NCI-H345 treated with DMSO at 0.1 percent for 48 hours (cell line): ENCODE results near the gene CDKAL1.
"Not testable (repeated sequence)": the region's sequence is repeated elsewhere in the genome, so short reads cannot be mapped to it uniquely, and the experiment has no call there.

ENCODE experiments used
- DNase-seq: peaks from one replicate; lab custom pipeline; 2025; ENCODE audit not compliant: unreplicated experiment; lab: John Stamatoyannopoulos, UW

CDKAL1 gene

DNA sequence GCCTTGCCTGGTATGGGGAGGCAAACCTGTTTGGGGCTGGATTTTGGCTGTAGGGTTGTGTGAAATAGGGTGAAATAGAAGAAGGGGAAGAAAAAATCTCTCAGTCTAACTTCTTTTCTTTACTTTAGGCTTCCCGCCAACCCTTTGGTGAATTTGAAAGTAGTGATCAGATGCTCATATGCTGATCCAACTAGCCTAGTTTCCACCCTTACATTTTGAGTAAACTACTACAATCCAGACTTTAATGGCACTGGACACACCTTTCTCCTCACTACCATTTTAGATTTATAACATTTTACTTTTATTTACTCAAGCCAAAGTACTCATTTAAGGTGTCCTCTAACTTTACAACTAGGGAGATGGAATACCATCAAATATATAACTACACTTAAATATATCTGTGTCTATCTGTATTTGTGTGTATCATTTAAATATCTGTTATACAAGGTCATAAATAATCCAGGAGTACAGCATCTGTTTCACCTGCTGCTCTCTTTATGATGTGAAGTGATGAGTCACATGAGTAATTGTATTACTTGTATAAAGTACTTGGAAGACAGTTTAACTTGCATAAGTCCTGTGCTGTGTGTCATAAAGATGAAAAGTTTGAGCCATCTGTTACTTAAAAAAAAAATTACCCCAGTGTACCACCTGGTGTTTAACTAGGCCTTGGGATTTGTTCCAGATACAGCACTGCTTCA is 172.1 kb downstream of the CDKAL1 start:
- DNase-seq, result peak; percentile 89

DNA sequence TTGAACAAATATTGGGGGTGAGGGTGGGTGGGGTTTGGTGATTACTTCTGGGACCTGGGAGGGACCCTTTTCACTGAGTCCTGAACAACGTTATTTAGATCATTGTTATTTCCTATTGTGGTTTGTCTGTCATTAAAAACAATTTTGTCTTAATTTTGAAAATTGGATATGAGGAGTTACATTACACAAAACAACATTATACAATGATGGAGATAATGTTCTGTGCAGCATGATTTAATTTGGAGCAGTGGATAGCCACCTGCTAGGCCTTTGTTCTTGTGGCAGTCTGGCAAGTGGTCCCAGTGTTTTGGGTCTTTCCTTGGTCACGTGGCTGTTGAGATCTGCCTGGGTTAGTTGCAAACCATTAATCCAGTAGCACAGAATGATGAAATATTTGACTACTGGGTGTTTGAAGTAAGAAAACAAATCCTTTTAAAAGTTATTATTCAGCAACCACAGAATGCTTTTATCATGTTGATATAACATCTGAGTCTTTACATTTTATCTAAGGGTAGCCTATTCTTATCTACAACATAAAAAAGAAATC is 172.8 kb downstream of the CDKAL1 start:
- DNase-seq, result peak; percentile 89

DNA sequence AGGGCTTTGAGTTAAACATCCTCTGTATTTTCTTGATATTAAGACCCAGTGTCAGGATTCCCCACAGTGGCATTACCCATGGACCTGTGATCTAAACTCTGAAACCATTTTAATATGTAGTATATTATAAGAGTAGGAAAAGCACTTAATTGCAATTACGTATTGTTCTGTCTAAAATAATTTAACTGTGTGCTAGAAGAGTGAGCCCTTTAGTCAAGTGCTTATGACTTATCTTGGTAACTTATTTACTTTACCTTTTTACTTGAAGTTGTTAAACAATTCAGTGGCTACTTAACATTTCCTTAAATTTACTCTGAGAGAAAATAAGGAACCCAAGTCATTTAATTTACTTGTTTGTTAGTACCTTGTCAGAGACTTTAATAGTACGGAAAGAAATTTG is 173.6 kb downstream of the CDKAL1 start:
- DNase-seq, result no peak

DNA sequence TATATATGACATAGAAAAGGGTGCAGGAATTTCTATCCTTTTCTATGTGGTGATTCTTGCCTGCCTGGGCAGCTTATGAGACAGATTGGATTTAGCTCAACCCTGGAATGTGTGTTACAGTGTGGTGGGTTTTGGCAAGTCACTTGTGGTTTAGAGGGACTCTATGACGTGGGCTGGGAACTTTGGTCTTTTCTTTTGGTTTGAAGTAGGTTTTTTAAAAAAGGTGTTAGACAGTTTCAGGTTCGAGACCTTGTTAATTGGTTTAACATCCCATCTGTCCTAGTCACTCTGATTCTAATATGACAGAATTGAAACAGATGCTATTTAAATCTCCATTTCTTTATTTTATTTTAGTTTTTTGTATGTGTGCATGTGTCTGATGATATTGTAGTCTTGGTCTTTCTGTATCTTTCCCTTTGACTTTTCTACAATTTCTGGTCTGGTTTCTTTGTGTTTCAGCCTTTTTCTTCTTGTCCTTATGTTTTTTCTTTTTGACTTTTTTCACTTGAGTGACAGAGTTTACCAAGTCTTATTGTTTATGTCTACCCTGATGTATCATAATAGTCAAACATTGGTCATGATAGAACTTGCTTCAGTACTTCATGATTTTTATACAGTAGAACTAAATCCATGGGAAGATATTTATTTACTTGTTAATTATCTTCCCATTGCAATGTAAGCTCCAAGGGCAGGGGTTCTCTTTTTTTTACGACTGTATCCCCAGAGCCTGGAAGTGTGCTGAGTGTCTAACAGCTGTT is 174.3 kb downstream of the CDKAL1 start:
- DNase-seq, result no peak

DNA sequence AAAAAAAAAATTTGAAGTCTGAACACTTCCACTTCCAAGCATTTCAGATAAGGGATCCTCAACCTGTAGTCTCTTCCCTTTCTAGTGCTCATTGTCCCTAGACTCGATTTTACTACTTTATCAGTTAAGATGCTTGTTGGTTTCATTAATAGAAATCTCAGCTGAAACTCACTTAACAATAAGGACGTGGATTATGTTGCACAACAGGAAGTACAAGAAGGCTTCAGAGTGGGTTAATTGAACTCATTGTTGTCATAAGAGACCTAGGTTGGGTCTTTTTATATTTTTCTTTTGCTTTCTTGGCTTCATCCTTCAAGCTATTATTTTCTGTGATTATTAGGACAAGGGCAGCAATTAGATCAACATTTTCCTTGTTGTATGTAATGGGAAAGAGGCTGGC is 175.2 kb downstream of the CDKAL1 start:
- no peak for DNase-seq

DNA sequence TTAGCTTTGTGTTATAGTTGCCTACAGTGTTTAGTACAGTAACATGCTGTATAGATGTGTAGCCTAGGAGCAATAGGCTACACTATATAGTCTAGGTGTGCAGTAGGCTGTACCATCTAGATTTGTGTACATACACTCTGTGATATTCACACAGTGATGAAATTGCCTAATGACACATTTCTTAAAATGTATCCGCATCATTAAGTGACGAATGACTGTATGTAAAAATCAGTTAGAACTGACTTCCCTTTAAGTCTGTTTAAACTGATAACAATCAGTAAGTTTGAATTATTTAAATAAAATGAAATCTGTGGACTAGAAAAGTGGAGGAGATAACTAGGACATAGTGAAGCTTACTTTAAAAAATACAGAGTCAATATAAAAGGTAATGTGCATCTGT is 176.1 kb downstream of the CDKAL1 start:
- DNase-seq, result no peak

DNA sequence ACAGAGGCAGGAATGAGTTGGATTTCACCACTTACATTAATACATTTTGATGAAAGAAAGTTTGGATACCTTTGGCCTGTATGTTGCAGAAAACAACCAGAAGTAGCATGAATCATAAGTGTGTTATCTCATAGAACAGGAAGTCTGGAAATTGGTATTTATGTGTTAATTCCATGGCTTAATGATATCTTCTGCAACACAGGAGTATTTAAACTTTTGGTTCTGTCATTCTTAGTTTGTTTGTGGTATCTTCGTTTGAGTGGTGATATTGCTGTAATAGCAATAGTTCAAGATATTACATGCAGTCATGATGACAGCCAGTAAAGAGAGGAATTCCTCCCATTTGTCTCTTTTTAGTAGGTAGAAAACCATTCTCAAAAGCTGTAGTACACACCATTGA is 177.3 kb downstream of the CDKAL1 start:
- no peak for DNase-seq

DNA sequence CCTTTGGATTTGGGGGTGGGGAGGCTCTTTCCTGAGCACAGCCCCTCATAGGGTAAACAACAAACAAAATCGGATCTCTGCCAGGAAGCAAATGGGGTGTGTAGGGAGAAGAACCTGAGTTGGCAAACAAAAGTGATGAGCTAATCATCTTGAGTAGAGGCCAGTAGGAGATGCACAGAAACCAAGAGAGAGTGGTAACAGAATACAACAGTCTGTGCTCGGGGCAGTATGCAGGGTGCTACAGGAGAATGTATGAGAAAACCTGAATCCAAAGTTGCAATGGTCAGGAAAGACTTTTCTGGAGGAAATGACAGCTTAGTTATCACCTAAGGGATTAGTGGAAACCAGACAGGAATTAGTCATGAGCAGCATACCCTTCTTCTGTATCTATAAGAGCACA is 177.8 kb downstream of the CDKAL1 start:
- no peak for DNase-seq

DNA sequence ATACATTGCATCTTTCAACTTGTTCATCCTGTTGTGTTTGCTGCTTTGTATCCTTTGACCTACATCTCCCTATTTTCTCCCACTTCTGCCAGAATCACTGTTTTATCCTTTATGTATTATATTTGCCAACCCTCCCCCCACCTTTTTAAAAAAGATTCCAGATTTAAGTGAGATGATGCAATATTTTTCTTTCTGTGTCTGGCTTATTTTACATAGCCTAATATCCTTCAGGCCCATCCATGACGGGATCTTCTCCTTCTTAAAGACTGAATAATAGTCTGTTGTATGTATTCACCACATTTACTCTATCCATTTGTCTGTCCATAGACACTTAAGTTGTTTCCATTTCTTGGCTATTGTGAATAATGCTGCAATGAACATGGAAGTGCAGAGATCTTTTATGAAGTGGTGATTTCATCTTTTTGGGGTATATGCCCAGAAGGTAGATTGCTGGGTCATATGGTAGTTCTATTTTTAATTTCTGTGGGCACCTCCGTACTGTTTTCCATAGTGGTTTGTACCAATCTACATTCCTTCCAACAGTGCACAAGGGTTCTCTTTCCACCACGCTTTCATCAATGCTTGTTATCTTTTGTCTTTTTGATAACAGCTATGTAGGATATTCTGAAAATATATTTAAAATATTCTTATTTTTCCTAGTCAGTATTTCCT is 181.0 kb downstream of the CDKAL1 start:
- DNase-seq, result no peak

DNA sequence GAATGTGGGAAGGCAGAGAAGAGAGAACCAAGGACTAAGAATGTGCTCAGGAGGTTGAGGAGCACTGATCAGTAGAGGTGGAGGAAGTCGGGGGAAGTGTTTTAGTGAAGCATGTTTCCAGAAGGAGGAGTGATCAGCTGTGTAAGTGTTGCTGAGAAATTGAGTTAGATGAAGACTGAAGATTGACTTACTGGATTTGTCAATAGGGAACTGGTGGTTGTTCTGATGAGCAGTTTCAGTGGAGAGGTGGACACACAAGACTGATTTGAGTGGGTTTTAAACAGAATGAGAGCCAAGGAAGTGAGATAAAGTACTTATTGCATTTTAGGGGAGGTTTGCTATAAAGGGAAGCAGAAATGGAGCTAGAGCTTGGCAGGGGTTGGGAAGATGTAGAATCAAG is 182.6 kb downstream of the CDKAL1 start:
- DNase-seq, result no peak

DNA sequence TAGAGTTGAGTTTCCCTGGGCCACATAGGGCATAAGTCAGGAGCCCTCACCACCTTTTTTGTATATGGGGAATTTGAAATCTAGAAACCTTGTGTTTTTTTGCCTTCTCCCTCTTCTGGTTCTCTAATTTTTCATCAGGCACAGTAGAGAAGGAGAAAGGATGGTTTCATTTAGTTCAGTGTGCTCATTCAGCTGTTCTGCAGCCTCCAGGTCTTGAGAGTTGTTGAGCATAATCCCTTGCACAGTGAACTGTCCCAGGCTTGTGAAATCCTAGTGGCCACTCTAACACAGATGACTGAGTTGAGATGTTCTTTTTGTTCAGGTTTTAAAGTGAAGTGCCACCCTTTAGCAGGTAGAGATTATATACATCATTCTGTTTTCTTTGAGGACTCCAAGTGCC is 183.5 kb downstream of the CDKAL1 start:
- peak; percentile 46 for DNase-seq

DNA sequence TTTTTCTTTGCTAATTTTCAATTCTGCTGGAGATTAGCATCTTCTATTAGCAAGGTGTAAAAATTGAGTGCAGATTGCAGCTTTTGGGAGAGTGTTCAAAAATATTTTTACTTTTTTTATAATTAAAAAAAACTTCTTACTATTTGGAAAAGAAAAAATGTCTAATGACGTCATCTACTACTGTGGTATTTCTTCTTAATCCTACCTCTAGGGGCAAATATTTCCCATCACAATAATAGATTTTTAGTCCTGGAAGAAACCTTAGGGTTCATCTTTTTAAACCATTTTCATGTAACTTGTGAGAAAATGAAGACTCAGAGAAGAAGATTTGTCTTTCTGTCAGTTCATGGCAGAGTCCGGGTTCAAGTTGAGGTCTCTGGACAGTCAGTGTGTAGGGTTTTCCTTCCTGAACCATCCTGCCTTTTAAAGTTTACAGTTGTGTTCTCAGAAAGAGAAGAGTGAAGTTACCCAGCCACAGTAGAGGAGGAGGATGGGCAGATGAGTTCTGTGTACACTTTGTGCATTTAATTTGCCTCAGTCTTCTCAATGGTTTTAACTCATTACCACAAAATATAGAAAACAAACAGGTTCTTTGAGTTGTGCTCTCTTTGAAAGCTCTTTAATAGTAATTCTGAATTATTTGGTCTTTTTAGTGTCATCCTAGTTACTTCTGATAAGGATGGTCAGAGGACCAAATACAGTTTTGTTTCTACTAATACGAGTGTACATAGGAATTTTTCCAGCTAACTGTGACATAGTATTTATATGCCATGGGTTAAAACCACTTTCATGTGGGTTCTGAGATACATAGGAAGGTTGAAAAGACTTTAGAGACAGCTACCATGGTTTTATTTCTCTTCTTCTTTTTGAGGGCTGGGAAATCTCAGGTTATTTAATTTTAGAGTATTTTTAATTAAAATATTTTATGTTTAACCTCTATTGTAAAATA is 184.7 kb downstream of the CDKAL1 start:
- DNase-seq, result no peak

DNA sequence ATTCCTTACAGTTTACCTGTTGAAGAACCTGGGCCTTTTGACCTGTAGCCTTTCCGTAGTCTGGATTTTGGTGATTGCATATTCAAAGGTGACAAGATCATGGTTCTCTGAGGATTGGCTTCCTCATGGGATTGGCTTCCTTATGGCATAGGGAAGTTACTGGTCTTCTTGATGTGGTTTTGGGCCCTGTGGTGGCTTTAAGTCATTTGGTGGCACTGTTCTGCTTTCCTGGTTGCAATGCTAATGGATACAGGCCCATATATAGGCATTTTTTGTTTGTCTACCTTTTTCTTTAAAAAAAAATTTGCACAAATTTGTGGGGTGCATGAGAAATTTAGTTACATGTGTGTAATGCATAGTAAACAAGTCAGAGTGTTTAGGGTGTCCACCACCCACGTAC is 185.7 kb downstream of the CDKAL1 start:
- no peak for DNase-seq

DNA sequence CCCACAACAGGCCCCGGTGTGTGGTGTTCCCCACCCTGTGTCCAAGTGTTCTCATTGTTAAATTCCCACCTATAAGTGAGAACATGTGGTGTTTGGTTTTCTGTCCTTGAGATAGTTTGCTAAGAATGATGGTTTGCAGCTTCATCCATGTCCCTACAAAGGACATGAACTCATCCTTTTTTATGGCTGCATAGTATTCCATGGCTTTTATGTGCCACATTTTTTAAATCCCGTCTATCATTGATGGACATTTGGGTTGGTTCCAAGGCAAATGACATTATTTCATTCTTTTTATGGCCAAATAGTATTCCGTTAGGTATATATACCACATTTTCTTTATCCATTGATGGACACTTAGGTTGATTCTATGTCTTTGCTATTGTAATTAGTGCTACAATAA is 186.9 kb downstream of the CDKAL1 start:
- DNase-seq, result not testable (repeated sequence)

DNA sequence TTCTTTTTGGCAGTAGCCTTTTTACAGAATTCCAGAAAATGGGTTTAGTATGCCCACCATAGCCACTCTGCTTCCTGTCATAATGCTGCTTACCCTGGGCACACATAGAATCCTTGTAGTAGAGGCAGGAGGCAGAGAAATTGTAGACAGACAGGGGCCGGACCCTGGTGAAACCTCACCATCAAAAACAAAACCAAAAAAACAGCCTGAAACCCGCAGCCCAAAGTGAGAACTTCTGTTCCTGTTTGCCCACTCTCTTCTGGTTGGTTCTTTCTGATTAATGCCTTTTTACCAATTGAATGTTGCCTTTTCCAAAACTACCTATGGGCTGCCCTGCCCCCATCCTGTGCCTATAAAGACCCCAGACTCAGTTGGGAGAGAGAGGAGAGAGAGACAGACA is 188.2 kb downstream of the CDKAL1 start:
- DNase-seq, result no peak

DNA sequence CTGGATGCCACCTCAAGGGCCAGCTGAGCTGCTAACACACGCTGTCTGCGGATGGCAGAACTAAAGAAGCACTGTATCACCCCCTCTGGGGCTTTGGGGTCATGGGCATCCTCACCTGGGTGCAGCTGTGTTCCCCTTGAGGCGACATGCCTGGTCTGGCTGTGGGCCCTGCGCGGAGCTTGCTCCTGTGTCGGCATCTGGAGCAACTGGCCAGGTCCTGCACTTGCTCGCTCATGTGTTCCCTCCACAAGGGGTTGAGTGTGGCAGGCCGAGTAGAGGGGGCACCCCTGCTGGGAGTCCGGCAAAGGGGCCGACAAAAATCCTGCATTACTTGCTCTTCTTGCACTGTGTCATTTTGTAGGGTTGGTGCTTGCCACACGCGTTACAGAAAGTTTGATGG is 189.0 kb downstream of the CDKAL1 start:
- DNase-seq, result no peak

DNA sequence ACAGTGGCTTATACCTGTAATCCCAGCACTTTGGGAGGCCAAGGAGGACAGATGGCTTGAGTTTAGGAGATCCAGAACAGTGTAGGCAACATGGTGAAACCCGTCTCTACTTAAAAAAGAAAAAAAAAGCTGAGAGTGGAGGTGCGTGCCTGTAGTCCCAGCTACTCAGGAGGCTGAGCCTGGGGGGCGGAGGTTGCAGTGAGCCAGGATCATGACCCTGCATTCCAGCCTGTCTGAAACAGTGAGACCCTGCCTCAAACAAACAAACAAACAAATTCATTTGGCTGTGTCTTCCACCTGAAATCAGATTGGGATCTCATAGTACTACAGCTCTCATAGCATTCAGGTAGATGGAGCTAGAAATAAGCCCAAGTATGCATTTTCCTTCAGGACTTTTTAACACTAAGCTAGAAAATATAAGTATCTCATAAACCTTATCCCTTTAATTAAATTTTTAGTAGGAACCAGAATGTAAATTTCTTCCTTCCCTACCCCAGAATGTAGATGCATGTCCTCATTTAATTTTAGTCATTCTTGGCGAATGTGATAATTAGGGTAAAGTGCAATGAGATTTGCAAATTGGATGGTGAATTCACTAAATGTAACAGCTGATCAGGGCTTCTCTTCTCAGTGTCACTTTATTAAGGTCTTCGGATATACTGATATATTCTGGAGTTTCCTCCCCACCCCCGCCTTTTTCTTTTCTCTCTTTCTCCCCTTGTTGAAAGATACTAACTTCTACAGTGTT is 190.4 kb downstream of the CDKAL1 start:
- no peak for DNase-seq

DNA sequence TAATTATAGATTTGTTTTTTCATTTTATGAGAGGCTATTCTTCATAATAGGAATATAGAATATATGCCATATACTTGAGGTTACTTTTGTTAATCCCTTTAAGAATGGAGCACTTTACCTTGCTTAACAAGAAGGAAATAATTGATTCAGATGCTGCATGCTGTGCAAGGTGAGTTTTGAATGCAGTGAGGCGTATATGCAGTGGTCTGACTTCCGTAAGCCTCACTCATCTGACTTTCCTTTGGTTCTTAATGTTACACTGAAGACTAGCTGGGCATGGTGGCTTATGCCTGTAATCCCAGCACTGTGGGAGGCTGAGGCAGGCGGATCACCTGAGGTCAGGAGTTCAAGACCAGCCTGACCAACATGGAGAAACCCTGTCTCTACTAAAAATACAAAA is 191.0 kb downstream of the CDKAL1 start:
- not testable (repeated sequence) for DNase-seq

DNA sequence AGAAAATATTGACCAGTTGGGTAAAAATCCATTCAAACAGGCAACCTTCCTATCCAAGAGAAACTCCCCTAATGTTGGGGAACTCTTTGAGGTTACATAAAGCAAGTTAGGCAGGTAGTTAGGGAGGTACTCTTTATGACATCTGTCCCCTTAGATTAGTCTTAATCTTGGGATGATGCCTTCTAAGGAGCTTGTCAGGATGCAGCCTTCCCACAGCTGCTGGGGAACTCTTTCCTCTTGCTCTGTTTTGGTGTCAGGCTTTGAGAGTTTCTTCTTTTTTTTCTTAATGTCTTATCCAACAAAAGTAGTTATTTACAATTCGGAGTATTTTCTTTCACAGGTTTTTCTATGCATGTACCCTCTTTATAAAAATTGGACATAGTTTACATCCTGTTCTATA is 194.8 kb downstream of the CDKAL1 start:
- DNase-seq, result no peak

DNA sequence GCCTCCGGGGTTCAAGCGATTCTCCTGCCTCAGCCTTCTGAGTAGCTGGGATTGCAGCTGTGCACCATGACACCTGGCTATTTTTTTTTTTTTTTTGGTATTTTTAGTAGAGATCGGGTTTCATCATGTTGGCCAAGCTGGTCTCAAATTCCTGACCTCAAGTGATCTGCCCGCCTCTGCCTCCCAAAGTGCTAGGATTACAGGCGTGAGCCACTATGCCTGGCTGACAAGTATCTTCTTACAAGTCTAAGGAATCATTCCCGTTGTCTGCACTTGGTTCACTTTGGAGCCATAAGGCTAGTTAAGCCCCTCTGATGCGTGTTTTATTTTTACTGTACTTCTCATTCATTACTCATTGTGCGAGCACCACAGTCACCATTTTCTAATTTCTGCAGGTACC is 198.1 kb downstream of the CDKAL1 start:
- DNase-seq, result not testable (repeated sequence)
